ENCODE measurements around the gene UNKL. TPM values are rescaled to one million over a fixed set of nuclear protein-coding genes. Genes with fewer than 3 reads are reported as not detected.
A peak's percentile ranks its signal among the peaks of the same experiment; 100 is the strongest.

Gene UNKL
- total RNA-seq, 4 donors from 2014 or later = 31.8 to 38.8 (median 35.8) TPM

DNA sequence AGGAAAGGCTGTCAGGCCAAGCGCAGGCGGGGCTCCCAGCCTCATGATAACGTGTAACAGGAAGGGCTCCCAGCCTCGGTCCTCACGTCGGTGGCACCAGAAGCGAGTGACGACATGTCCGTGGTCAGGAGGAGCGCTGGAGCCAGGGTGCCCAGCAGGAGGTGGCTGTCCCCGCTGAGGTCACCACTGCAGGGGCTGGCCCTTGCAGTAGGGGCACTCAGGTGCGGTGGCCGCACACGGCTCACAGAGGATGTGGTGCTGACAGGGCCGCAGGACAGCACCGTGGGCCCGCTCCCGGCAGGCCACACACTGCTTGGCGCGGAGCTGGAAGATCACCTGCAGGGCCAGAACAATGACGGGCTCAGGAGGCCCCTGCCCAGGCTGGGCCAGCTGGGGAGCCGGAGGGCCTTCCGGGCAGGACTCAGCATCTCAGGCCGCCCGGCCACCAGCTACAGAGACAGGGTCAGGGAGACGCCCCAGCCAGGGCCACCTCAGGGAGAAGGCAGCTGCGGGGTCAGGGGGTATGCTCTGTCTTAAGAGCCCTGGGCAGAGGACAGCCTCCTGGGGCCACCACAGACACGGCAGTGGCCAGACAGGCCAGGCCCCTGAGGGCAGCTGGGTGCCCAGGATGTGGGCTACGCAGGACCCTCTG, 48.3 kb downstream of the UNKL start:
- intact Hi-C loops (cut with DNase I; ENCODE audit: low total_unique reads) (no loop called here), in situ Hi-C loops (cut with MboI; ENCODE audit: low sequenced_read_pairs in 4 of 4) (loop anchor here in 1 of 4 donors (10.0 kb wide), 1 partner anchor 49 kb away; the partner anchor contains the start of gene UNKL)
- no peak overlapping the region for H3K4me3 ChIP-seq
- H3K4me1 ChIP-seq = no peaks in the 10 kb centered on the region
- no peak overlapping the region for H3K27ac ChIP-seq
- H3K27me3 ChIP-seq = no peaks in the 10 kb centered on the region
- H3K36me3 ChIP-seq = peaks cover 3 to 68% of the 10 kb centered on the region in 2 donors
- DNase-seq = no peak
- no peaks in the 10 kb centered on the region for H3K9me3 ChIP-seq
- TF ChIP-seq, protein P1, sequence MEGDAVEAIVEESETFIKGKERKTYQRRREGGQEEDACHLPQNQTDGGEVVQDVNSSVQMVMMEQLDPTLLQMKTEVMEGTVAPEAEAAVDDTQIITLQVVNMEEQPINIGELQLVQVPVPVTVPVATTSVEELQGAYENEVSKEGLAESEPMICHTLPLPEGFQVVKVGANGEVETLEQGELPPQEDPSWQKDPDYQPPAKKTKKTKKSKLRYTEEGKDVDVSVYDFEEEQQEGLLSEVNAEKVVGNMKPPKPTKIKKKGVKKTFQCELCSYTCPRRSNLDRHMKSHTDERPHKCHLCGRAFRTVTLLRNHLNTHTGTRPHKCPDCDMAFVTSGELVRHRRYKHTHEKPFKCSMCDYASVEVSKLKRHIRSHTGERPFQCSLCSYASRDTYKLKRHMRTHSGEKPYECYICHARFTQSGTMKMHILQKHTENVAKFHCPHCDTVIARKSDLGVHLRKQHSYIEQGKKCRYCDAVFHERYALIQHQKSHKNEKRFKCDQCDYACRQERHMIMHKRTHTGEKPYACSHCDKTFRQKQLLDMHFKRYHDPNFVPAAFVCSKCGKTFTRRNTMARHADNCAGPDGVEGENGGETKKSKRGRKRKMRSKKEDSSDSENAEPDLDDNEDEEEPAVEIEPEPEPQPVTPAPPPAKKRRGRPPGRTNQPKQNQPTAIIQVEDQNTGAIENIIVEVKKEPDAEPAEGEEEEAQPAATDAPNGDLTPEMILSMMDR (IDR thresholded peaks at IDR 0.05 in 4 of 5, conservative IDR thresholded peaks at IDR 0.05 in 1 of 5) = no peak
- no peak for TF ChIP-seq POLR2A (IDR thresholded peaks at IDR 0.05)
- no peak for ATAC-seq

GRCh38 chr16:1364510-1364909, 50.0 kb downstream of the UNKL start:
- no peak overlapping the region for H3K4me3 ChIP-seq
- TF ChIP-seq, protein P1 (IDR thresholded peaks at IDR 0.05 in 4 of 5, conservative IDR thresholded peaks at IDR 0.05 in 1 of 5) = no peak
- no peak for TF ChIP-seq POLR2A (IDR thresholded peaks at IDR 0.05)
- no peaks in the 10 kb centered on the region for H3K27me3 ChIP-seq
- in situ Hi-C loops (cut with MboI; ENCODE audit: low sequenced_read_pairs in 4 of 4) (loop anchor here in 1 of 4 donors (10.0 kb wide), 1 partner anchor 50 kb away; the partner anchor contains the start of gene UNKL), intact Hi-C loops (cut with DNase I; ENCODE audit: low total_unique reads) (no loop called here)
- no peaks in the 10 kb centered on the region for H3K4me1 ChIP-seq
- H3K36me3 ChIP-seq = peaks cover 3 to 58% of the 10 kb centered on the region in 2 donors
- no peak overlapping the region for H3K27ac ChIP-seq
- H3K9me3 ChIP-seq = no peaks in the 10 kb centered on the region
- ATAC-seq (no peak), DNase-seq (no peak)

DNA sequence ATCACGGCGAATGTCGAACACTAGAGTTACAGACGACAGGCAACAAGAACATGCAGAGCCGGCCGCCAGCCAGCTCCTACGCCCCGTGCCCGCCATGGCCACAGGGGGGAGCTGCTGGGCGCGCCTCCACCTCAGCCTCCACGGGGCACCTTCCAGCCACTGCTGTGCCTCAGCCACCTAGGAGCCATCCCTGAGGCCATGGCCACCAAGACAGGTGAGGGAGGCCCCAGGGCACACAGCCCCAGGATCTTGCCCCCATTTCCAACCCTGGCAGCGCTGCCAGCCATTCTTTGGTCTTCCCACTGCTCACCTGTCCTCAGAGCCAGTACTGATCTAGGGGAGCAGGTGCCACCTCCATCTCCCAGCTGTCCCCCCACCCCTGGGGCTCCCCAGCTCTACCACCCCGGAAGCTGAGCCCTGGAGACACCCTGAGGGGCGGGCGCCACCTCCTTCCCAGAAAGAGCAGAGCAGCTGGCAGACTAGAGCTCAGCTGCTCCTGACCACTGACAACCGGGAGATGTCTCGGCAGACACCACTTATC, 50.9 kb downstream of the UNKL start:
- Histone ChIP-seq H3K36me3 (peaks cover 3 to 56% of the 10 kb centered on the region in 2 donors), H3K9me3 (no peaks in the 10 kb centered on the region), H3K4me1 (no peaks in the 10 kb centered on the region), H3K27me3 (no peaks in the 10 kb centered on the region), H3K27ac (peak overlapping the region in 3 of 4 donors; percentile 3 to 55 (median 25)), H3K4me3 (no peak overlapping the region)
- DNase-seq (peak; percentile 25 to 68), ATAC-seq (peak; percentile 65 to 86)
- intact Hi-C loops (cut with DNase I; ENCODE audit: low total_unique reads) (loop anchor here (1.0 kb wide), 2 partner anchors 16 to 50 kb away; no protein-coding TSS in a partner anchor), in situ Hi-C loops (cut with MboI; ENCODE audit: low sequenced_read_pairs in 4 of 4) (loop anchor here in 1 of 4 donors (10.0 kb wide), 1 partner anchor 51 kb away; the partner anchor contains the start of gene UNKL)
- TF ChIP-seq, protein P1 (IDR thresholded peaks at IDR 0.05 in 4 of 5, conservative IDR thresholded peaks at IDR 0.05 in 1 of 5) = peak; percentile 66 to 84 (median 82)
- TF ChIP-seq POLR2A (IDR thresholded peaks at IDR 0.05) = no peak

GRCh38 chr16:1362807-1363206, 51.7 kb downstream of the UNKL start:
- DNase-seq (no peak), ATAC-seq (no peak)
- Histone ChIP-seq H3K36me3 (peaks cover 3 to 54% of the 10 kb centered on the region in 2 donors), H3K27me3 (no peaks in the 10 kb centered on the region), H3K27ac (peak overlapping the region in 2 of 4 donors; percentile 3 to 55), H3K4me3 (no peak overlapping the region), H3K9me3 (no peaks in the 10 kb centered on the region), H3K4me1 (no peaks in the 10 kb centered on the region)
- intact Hi-C loops (cut with DNase I; ENCODE audit: low total_unique reads) (loop anchor here (1.0 kb wide), 2 partner anchors 16 to 50 kb away; no protein-coding TSS in a partner anchor), in situ Hi-C loops (cut with MboI; ENCODE audit: low sequenced_read_pairs in 4 of 4) (loop anchor here in 1 of 4 donors (10.0 kb wide), 1 partner anchor 52 kb away; the partner anchor contains the start of gene UNKL)
- TF ChIP-seq POLR2A (IDR thresholded peaks at IDR 0.05) = no peak
- TF ChIP-seq, protein P1 (IDR thresholded peaks at IDR 0.05 in 4 of 5, conservative IDR thresholded peaks at IDR 0.05 in 1 of 5) = no peak
